Large intestine (tissue), 3 donors: ENCODE measurements around the gene ARHGAP26. TPM values are rescaled to one million over a fixed set of nuclear protein-coding genes. Genes with fewer than 3 reads are reported as not detected.
"Not testable (repeated sequence)": the region's sequence is repeated elsewhere in the genome, so short reads cannot be mapped to it uniquely, and the experiment has no call there.

Experiments used
- DNase-seq, 2 donors: peaks; one replicate each; pipeline versions ENCODE4 v3.0.0 to v3.0.0-alpha.2; 2013
- H3K27ac ChIP-seq: one replicate; pipeline ENCODE4 v1.5.1; 2013; ENCODE audit warnings: low read length
- H3K27me3 ChIP-seq: 2 replicates; pipeline ENCODE4 v1.6.1; 2013; ENCODE audit warnings: low read length; ENCODE audit not compliant: control insufficient read depth, insufficient read depth
- H3K36me3 ChIP-seq: 2 replicates; pipeline ENCODE4 v1.6.1; 2013; ENCODE audit warnings: low read length; ENCODE audit not compliant: control insufficient read depth, insufficient read depth
- H3K4me1 ChIP-seq: one replicate; pipeline ENCODE4 v1.6.1; 2013; ENCODE audit warnings: low read length; ENCODE audit not compliant: control insufficient read depth, insufficient read depth
- H3K4me3 ChIP-seq: one replicate; pipeline ENCODE4 v1.5.1; 2013; ENCODE audit warnings: low read length
- H3K9me3 ChIP-seq: one replicate; pipeline ENCODE4 v1.6.1; 2013; ENCODE audit warnings: mild to moderate bottlenecking, low read depth, low read length, moderate library complexity; ENCODE audit not compliant: control insufficient read depth
- WGBS: methylation state at CpG from one replicate; pipeline ENCODE4 v1.1.5; 2013; ENCODE audit warnings: low lambda C conversion rate; ENCODE audit not compliant: insufficient coverage; 5-methylcytosine and 5-hydroxymethylcytosine counted together
- polyA plus RNA-seq: library from polyadenylated mRNA; unstranded; fragments of 120-200 nt; gene quantifications from one replicate; pipeline ENCODE4 v1.2.1, GENCODE V29; 2013

The ARHGAP26 gene
- polyA plus RNA-seq, 1 donor = 31.8 TPM

- not testable (repeated sequence) for H3K9me3 ChIP-seq, H3K36me3 ChIP-seq, DNase-seq, H3K27ac ChIP-seq, H3K4me3 ChIP-seq, H3K4me1 ChIP-seq, H3K27me3 ChIP-seq
- WGBS = no CpG with 5 or more reads among the region's 4 CpGs
These were observed 433.3 kb downstream of the ARHGAP26 start for GRCh38 chr5:143203301-143203956.

DNA sequence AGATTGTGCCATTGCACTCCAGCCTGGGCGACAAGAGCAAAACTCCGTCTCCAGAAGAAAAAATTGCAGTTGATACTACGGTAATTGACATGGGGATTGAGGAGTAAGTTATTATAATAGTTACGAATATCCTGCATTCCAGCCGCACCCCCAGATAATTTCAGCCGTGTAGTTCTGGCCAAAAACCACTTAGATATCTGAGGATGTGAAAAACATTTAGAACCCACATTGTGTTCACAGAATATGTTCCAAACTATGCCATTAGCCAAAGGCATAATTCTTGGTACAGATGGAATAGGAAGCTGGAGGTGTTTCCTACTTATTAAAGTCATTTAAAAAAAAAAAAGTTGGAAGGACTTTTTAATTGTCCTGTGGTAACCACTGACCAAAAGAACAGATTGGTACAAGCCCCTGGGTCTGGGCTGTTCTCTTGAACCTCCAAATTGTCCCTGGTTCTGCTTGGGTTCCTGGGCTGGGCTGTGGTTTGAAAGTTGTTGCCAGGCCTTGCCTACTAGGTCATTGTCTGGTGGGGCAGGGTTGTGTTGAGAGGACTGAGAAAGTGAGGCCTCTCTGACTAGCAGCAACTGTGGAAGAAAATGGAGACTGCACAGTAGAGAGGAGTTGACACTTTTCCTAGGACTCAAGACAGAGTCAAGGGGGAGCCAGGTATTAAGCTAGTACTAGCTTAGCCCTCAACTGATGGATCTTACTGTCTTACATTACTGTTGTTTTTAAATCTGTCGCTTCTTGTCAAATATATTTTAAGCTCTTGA, 434.5 kb downstream of the ARHGAP26 start:
- no CpG with 5 or more reads among the region's 7 CpGs for WGBS
- no peak for DNase-seq
- no peak overlapping the region for H3K27ac ChIP-seq
- H3K27me3 ChIP-seq = no peaks in the 10 kb centered on the region
- peaks cover under 1% of the 10 kb centered on the region for H3K36me3 ChIP-seq
- no peak overlapping the region for H3K4me3 ChIP-seq
- H3K4me1 ChIP-seq = no peaks in the 10 kb centered on the region
- no peaks in the 10 kb centered on the region for H3K9me3 ChIP-seq

DNA sequence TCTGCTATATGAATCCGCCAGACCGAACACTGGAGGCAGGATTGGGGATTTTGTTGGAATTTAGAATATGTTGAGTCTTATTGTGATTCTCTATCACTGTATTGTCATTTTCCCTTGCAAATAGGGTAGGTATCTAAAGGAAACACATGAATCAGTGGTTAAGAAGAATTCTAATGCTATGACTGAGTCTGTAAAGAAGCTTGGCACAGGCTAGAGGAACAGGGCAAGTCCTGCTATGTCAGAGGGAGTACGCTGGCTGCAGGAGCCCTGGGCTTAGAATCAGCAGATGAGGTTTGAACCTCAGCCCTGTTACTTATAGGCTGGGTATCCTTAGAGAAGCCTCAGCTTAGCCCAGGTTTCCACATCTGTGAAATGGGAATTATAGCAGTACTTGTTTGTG, 435.2 kb downstream of the ARHGAP26 start:
- no peaks in the 10 kb centered on the region for H3K9me3 ChIP-seq
- H3K4me1 ChIP-seq = no peaks in the 10 kb centered on the region
- no CpG with 5 or more reads among the region's 3 CpGs for WGBS
- no peak overlapping the region for H3K4me3 ChIP-seq
- peaks cover 5% of the 10 kb centered on the region for H3K36me3 ChIP-seq
- DNase-seq = no peak
- no peaks in the 10 kb centered on the region for H3K27me3 ChIP-seq
- H3K27ac ChIP-seq = no peak overlapping the region

DNA sequence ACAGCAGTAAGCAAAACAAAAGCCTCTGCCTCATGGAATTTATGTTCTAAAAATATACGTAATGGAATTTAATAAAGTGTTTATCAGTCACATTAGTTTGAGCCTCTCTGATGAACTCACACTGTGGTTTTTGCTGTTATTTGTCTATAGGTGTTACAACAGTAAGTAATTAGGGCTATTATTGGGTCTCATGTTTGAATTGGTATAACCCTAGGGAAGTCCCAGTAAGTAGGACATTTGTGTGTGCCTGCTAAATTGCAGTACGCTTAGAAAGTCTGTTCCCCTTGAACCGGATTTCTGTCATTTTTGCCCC, 435.7 kb downstream of the ARHGAP26 start:
- no CpG with 5 or more reads among the region's 3 CpGs for WGBS

GRCh38 chr5:143206196-143207053, 436.2 kb downstream of the ARHGAP26 start:
- 90% methylated on average over 2 of the region's 19 CpGs for WGBS
- no peak for DNase-seq

More for the DNA sequence above, 435.7 kb downstream of the ARHGAP26 start:
- Histone ChIP-seq H3K27me3 (no peaks in the 10 kb centered on the region), H3K4me1 (no peaks in the 10 kb centered on the region), H3K9me3 (no peaks in the 10 kb centered on the region), H3K27ac (no peak overlapping the region), H3K36me3 (peaks cover 7% of the 10 kb centered on the region), H3K4me3 (no peak overlapping the region)
- DNase-seq = no peak

GRCh38 chr5:143207058-143207457, 436.9 kb downstream of the ARHGAP26 start:
- H3K27me3 ChIP-seq = no peaks in the 10 kb centered on the region
- WGBS = 100% methylated on average over 5 of the region's 13 CpGs
- H3K4me3 ChIP-seq = no peak overlapping the region
- H3K9me3 ChIP-seq = no peaks in the 10 kb centered on the region
- no peak overlapping the region for H3K27ac ChIP-seq
- no peaks in the 10 kb centered on the region for H3K4me1 ChIP-seq
- peaks cover 7% of the 10 kb centered on the region for H3K36me3 ChIP-seq
- no peak for DNase-seq

More at GRCh38 chr5:143206196-143207053, 436.2 kb downstream of the ARHGAP26 start:
- Histone ChIP-seq H3K36me3 (peaks cover 7% of the 10 kb centered on the region), H3K4me3 (no peak overlapping the region), H3K27ac (no peak overlapping the region), H3K9me3 (no peaks in the 10 kb centered on the region), H3K27me3 (no peaks in the 10 kb centered on the region), H3K4me1 (no peaks in the 10 kb centered on the region)

- WGBS = 87% methylated on average over 3 of the region's 13 CpGs
- Histone ChIP-seq H3K36me3 (peaks cover 7% of the 10 kb centered on the region), H3K9me3 (no peaks in the 10 kb centered on the region), H3K4me3 (no peak overlapping the region), H3K27me3 (no peaks in the 10 kb centered on the region), H3K27ac (no peak overlapping the region), H3K4me1 (no peaks in the 10 kb centered on the region)
- peak in 1 of 2 donors; percentile 55 for DNase-seq
These were observed 437.6 kb downstream of the ARHGAP26 start for GRCh38 chr5:143207563-143208364.

DNA sequence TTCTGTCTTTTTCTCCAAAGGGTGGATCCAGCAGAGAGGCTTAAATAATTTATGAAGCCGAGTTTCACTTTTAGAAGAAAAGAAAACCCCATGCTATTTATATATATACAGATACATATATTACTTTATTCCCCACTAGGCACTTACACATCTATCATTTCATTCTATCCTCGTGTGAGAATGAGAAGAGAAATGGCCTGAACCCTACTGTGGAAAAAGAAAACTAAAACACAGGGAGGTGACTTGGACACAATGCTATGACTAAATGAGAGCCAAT, 438.1 kb downstream of the ARHGAP26 start:
- no peak for DNase-seq
- WGBS = no CpG with 5 or more reads among the region's 2 CpGs
- Histone ChIP-seq H3K9me3 (no peaks in the 10 kb centered on the region), H3K27ac (no peak overlapping the region), H3K4me3 (no peak overlapping the region), H3K36me3 (peaks cover 7% of the 10 kb centered on the region), H3K4me1 (no peaks in the 10 kb centered on the region), H3K27me3 (no peaks in the 10 kb centered on the region)

DNA sequence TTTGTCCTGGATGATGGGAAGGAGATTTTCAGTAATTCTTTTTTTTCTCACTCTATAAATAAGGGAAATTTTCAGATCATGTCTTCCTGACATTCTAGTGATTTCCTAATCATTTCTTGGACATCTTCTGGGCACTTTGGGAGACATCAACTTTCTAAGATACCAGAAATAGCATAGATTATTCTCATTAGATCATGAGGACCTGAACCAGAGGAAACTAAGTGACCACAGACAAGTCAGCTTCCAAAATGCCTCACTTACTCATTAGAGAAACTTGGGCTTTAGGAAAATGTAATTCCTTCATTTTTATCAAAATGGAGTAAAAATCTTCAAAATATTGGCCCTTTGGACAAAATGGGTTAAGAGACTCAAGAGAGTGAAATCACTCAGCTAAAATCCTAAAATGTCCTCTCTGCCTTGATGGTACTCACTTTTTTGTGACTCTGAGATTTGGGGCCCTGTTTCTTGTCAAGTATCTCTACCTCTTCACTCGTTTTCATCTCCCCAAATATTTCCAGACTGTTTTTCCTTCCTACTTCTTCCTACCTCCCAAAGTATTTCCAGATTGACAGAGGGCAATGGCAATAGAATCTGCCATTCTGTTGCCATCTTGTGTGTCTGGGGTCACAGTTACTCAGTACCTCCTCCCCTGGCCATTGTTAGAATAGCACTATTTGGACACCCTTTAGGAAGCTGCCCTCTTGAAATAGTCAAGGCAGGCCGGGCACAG, 438.8 kb downstream of the ARHGAP26 start:
- DNase-seq = no peak
- 78% methylated on average over 1 of the region's 2 CpGs for WGBS
- peaks cover 7% of the 10 kb centered on the region for H3K36me3 ChIP-seq
- H3K27me3 ChIP-seq = no peaks in the 10 kb centered on the region
- H3K9me3 ChIP-seq = no peaks in the 10 kb centered on the region
- no peaks in the 10 kb centered on the region for H3K4me1 ChIP-seq
- no peak overlapping the region for H3K27ac ChIP-seq
- H3K4me3 ChIP-seq = no peak overlapping the region
